GM12875 (cell line): ENCODE data around the gene HSD17B2.

Source experiments
- H3K4me3 ChIP-seq: one replicate; pipeline ENCODE4 v1.5.1; 2011; ENCODE audit warnings: low read depth, low read length, control low read depth
- TF ChIP-seq, protein P1 (sequence below): IDR thresholded peaks from 2 replicates; pipeline ENCODE4 v1.5.1; 2011; ENCODE audit warnings: low read depth, mild to moderate bottlenecking, control low read depth, inconsistent platforms, low read length, moderate library complexity, borderline replicate concordance; ENCODE audit not compliant: insufficient read depth

Gene HSD17B2

DNA sequence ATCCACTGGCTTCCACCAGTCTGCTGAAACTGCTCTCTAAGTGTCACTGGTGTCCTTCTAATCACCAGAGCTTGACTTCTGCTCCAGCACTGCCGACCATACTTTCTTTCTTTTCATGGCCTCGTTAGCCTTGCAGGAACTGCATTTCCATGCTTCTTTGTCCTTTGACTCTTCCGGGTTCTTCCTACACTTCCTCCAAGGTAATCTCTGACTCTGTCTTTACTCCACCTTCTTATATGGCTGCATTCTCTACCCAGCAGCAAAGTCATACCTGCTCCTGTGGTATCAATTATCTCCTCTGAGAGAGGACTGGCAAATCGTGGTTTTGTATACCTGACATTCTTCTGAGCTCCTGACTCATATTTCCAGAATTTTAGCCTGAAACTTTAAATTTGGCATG lies 6.5 kb downstream of the HSD17B2 start:
- TF ChIP-seq, protein P1, sequence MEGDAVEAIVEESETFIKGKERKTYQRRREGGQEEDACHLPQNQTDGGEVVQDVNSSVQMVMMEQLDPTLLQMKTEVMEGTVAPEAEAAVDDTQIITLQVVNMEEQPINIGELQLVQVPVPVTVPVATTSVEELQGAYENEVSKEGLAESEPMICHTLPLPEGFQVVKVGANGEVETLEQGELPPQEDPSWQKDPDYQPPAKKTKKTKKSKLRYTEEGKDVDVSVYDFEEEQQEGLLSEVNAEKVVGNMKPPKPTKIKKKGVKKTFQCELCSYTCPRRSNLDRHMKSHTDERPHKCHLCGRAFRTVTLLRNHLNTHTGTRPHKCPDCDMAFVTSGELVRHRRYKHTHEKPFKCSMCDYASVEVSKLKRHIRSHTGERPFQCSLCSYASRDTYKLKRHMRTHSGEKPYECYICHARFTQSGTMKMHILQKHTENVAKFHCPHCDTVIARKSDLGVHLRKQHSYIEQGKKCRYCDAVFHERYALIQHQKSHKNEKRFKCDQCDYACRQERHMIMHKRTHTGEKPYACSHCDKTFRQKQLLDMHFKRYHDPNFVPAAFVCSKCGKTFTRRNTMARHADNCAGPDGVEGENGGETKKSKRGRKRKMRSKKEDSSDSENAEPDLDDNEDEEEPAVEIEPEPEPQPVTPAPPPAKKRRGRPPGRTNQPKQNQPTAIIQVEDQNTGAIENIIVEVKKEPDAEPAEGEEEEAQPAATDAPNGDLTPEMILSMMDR = no peak
- H3K4me3 ChIP-seq = no peak overlapping the region

DNA sequence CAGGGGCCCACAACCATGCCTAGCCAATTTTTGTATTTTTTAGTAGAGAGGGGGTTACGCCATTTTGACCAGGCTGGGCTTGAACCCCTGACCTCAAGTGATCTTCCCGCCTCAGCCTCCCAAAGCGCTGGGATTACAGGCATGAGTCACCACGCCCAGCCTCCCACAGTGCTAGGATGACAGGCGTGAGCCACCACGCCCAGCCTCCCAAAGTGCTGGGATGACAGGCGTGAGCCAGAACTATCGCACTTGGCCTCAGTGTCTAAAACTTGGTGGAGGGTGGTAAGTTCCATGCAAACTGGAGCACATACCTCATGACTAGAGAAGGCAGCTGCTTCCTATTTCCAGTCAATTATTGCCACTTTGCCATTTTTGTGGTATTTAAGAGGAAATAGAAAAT lies 7.1 kb downstream of the HSD17B2 start:
- H3K4me3 ChIP-seq = no peak overlapping the region
- TF ChIP-seq, protein P1 = no peak

DNA sequence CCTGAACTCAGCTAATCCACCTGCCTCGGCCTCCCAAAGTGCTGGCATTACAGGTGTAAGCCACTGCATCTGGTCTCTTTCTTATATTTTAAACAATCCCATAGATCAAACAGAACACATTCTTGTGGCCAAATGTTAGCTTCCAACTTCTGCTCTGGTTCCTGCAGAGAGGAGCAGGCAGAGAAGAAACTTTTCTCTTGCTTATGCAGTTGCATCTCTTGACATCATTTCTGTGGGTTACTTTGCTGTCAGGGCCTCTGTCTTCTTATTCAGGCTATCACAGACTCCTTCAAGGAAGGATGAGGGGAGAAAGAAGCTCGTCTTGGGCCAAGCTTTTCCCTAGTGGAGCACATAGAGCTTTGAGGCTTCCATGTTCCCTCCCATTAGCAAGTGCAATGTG lies 7.8 kb downstream of the HSD17B2 start:
- H3K4me3 ChIP-seq = no peak overlapping the region
- TF ChIP-seq, protein P1 = no peak

DNA sequence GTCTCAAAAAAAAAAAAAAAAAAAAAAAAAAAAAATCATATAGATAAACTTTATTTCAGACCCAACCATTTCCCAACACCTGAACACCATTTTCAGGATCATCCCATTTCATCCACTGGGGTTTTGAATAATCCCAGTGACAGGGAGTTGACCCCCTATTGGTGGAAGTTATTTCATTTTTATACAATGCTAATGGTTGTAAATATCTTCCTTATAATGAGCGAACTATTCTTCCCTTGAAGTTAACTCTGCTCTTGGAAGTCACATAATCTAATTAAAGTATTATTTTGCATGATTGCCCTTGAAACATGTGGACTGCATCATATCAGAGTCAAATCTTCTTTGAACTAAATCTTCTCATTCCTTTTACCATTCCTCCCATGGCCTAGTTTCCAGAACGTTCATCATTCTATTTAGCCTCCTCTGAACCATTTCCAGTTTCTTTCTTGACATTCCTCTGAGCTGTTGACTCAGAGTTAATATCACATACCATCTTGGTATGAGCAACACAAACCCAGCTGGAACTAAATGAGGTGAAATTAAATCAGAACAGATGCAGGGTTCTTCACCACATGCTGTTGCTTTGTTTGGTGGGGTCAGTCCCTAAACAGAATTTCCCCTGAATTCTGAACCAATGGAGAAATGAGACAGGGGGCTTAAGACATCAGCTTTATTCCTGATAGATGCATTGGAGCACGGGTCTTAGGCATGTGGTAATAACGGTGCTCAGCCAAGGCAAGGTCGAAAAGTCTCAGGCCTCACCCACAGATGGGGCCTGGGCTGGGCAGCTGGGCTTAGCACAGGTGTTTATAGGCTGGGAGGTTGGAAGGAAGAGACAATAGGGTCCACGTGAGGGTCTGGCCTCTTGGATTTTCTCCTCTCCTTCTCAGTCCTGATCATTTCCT lies 8.9 kb downstream of the HSD17B2 start:
- H3K4me3 ChIP-seq = no peak overlapping the region
- TF ChIP-seq, protein P1 = no peak

DNA sequence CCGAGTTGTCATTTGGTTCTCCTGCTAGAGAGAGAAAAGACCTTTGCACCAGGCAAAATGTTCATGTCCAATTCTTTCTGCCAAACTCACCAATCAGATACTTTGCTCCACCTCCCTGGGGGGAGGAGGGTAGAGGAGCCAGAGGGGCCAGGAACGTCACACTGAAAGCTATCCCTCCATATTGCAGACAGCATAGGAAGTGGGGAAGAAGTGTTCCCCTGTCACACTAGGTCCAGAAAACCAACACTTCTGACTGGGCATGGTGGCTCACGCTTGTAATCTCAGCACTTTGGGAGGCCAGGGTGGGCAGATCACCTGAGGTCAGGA lies 9.5 kb downstream of the HSD17B2 start:
- TF ChIP-seq, protein P1 = no peak

DNA sequence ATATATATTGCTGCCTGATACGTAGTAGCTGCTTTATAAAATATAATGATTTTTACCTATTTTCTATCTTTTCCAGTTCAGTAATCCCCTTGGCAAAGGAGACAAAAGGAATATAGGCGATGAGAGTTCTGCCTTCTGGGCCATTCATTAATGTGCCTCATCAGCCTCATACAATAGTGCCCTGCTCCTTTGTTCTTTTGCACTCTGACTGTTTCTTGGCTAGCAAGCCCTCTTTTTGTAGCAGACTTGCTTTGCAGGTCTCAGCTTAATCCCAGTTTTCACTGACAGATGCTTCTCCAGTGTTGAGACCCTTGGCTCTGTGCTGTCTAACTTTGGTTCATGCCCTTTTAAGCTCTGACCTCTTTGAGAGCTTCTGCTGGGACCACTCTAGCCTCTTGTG lies 10.4 kb downstream of the HSD17B2 start:
- H3K4me3 ChIP-seq = no peak overlapping the region
- TF ChIP-seq, protein P1 = no peak

More for the DNA sequence above, 9.5 kb downstream of the HSD17B2 start:
- no peak overlapping the region for H3K4me3 ChIP-seq

DNA sequence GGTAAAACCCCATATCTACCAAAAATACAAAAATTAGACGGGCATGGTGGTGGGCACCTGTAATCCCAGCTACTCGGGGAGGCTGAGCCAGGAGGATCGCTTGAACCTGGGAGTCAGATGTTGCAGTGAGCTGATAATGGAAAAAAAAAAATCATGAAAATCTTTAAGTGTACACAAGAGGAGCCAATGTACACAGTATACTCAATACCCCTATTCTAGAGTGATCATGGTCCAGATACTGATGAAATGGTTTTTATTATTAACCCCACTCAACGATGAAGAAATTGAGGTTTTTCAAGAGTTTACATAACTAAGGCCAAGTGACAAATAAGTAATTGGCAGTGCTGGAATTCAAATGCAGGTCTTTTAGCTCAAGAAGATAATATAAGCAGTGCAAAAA lies 11.5 kb downstream of the HSD17B2 start:
- TF ChIP-seq, protein P1 = no peak
- no peak overlapping the region for H3K4me3 ChIP-seq
